Measurements from ENCODE around the gene NFS1. TPM values are rescaled to one million over a fixed set of nuclear protein-coding genes. Genes with fewer than 3 reads are reported as not detected.
A peak's percentile ranks its signal among the peaks of the same experiment; 100 is the strongest.

Gene NFS1
- total and polyA plus RNA-seq, 2 donors (not counting 1 experiment from before 2014, with no cell fraction given), result 29.0 to 30.6 TPM

DNA sequence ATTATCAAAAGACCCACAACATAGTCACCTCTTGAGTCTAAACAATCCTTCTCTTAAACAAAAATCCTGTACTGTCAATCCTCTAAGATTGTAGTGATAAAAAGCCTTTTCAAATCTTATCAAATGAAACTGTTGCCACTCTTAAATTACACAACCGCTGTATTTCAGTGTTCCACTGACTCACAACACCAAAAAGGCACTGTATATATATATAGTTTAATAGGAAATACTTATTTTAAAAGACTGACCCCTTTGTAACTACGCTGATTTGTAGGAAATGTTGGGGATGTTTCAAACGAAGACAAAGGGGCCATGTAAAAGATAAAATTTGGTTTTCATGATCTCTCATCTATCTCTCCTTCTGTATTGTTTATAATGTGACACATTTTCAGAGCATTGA lies 48.5 kb downstream of the NFS1 start:
- H3K4me3 ChIP-seq (ENCODE audit: control extremely low read depth in 1 of 5, extremely low read depth in 1 of 5, insufficient read depth in 1 of 5, low read depth in 2 of 5, low read length in 4 of 5), result no peak overlapping the region
- H3K79me2 ChIP-seq (ENCODE audit: control insufficient read depth, insufficient read depth, low read length), result peaks cover 96% of the 10 kb centered on the region
- no peak overlapping the region for H3K27ac Mint-ChIP-seq
- peak overlapping the region in 1 of 2 donors; percentile 34 for H3K27ac ChIP-seq (ENCODE audit: low read length in 2 of 2)
- no peaks in the 10 kb centered on the region for H3K9me3 ChIP-seq (ENCODE audit: control extremely low read depth in 1 of 3, control insufficient read depth in 2 of 3, insufficient read depth in 1 of 3, low read length in 2 of 3)
- H3K27me3 ChIP-seq (replicated peaks in 1 of 4; ENCODE audit: control extremely low read depth in 1 of 4, control insufficient read depth in 3 of 4, insufficient read depth in 4 of 4, low read length in 3 of 4), result no peaks in the 10 kb centered on the region
- peaks cover 66% of the 10 kb centered on the region for H4K20me1 ChIP-seq (ENCODE audit: control insufficient read depth, insufficient read depth, low read length, poor library complexity, severe bottlenecking)
- H3K4me1 Mint-ChIP-seq, result peaks cover 35% of the 10 kb centered on the region
- intact Hi-C loops (cut with micrococcal nuclease), result no loop called here
- DNase-seq, result no peak
- no peak overlapping the region for H3K9ac ChIP-seq (ENCODE audit: low read length)
- no peak overlapping the region for H2AFZ ChIP-seq (ENCODE audit: insufficient read depth, low read depth, low read length, poor library complexity, severe bottlenecking)
- ATAC-seq (ENCODE audit: low read depth), result no peak
- H3K27me3 Mint-ChIP-seq, result no peaks in the 10 kb centered on the region
- H3K9me3 Mint-ChIP-seq (ENCODE audit: insufficient read depth), result no peaks in the 10 kb centered on the region
- CTCF ChIA-PET, result no interaction called here
- H3K4me2 ChIP-seq (replicated peaks; ENCODE audit: low read depth, low read length, poor library complexity, severe bottlenecking), result no peak overlapping the region
- H3K4me3 Mint-ChIP-seq, result no peak overlapping the region
- peaks cover 0 to 53% of the 10 kb centered on the region in 2 experiments for H3K36me3 ChIP-seq (replicated peaks in 1 of 2; ENCODE audit: control extremely low read depth in 1 of 2, control insufficient read depth in 1 of 2, extremely low read depth in 1 of 2, insufficient read depth in 2 of 2, low read length in 1 of 2)
- POLR2A ChIA-PET, result no interaction called here
- H3K4me1 ChIP-seq (ENCODE audit: control insufficient read depth in 2 of 2, insufficient read depth in 2 of 2, low read length in 2 of 2), result no peaks in the 10 kb centered on the region
- no CpG with 5 or more reads among the region's 3 CpGs for WGBS (ENCODE audit: insufficient coverage)
- TF ChIP-seq, protein P1, sequence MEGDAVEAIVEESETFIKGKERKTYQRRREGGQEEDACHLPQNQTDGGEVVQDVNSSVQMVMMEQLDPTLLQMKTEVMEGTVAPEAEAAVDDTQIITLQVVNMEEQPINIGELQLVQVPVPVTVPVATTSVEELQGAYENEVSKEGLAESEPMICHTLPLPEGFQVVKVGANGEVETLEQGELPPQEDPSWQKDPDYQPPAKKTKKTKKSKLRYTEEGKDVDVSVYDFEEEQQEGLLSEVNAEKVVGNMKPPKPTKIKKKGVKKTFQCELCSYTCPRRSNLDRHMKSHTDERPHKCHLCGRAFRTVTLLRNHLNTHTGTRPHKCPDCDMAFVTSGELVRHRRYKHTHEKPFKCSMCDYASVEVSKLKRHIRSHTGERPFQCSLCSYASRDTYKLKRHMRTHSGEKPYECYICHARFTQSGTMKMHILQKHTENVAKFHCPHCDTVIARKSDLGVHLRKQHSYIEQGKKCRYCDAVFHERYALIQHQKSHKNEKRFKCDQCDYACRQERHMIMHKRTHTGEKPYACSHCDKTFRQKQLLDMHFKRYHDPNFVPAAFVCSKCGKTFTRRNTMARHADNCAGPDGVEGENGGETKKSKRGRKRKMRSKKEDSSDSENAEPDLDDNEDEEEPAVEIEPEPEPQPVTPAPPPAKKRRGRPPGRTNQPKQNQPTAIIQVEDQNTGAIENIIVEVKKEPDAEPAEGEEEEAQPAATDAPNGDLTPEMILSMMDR (IDR thresholded peaks at IDR 0.05), result no peak
- TF ChIP-seq EZH2 (IDR thresholded peaks at IDR 0.05; ENCODE audit: borderline replicate concordance, insufficient read depth, low read depth, low read length, poor library complexity, severe bottlenecking), result no peak

DNA sequence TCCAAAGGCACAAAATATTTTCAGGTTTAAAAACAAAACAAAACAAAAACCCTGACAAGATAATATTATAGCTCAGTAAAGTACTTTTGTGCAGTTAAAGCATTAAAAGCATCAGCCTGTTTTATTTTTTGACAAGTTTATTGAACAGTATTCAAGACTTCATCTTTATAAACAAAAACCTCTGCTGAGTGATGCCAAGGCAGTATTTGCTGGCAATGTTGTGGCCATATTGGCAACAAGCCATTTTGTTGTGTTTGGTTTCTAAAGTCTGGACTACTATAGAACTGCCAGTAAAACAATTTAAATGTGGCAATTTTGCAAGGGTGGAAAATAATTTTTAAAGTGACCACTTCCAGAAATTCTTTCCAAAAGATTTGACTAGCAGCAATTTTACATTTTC lies 50.3 kb downstream of the NFS1 start:
- H3K4me3 Mint-ChIP-seq, result no peak overlapping the region
- Histone ChIP-seq H3K79me2 (ENCODE audit: control insufficient read depth, insufficient read depth, low read length) (peaks cover 95% of the 10 kb centered on the region), H2AFZ (ENCODE audit: insufficient read depth, low read depth, low read length, poor library complexity, severe bottlenecking) (no peak overlapping the region), H3K9ac (ENCODE audit: low read length) (no peak overlapping the region), H3K4me1 (ENCODE audit: control insufficient read depth in 2 of 2, insufficient read depth in 2 of 2, low read length in 2 of 2) (no peaks in the 10 kb centered on the region), H3K4me3 (ENCODE audit: control extremely low read depth in 1 of 5, extremely low read depth in 1 of 5, insufficient read depth in 1 of 5, low read depth in 2 of 5, low read length in 4 of 5) (no peak overlapping the region), H3K4me2 (replicated peaks; ENCODE audit: low read depth, low read length, poor library complexity, severe bottlenecking) (no peak overlapping the region), H3K9me3 (ENCODE audit: control extremely low read depth in 1 of 3, control insufficient read depth in 2 of 3, insufficient read depth in 1 of 3, low read length in 2 of 3) (no peaks in the 10 kb centered on the region), H4K20me1 (ENCODE audit: control insufficient read depth, insufficient read depth, low read length, poor library complexity, severe bottlenecking) (peaks cover 67% of the 10 kb centered on the region), H3K27ac (ENCODE audit: low read length in 2 of 2) (peak overlapping the region in 1 of 2 donors; percentile 11), H3K36me3 (replicated peaks in 1 of 2; ENCODE audit: control extremely low read depth in 1 of 2, control insufficient read depth in 1 of 2, extremely low read depth in 1 of 2, insufficient read depth in 2 of 2, low read length in 1 of 2) (peaks cover 0 to 36% of the 10 kb centered on the region in 2 experiments), H3K27me3 (replicated peaks in 1 of 4; ENCODE audit: control extremely low read depth in 1 of 4, control insufficient read depth in 3 of 4, insufficient read depth in 4 of 4, low read length in 3 of 4) (no peaks in the 10 kb centered on the region)
- CTCF ChIA-PET, result interaction anchor here (1.6 kb wide), 1 partner anchor 8 kb away, joined by 3 read pairs; no protein-coding TSS in a partner anchor
- H3K27me3 Mint-ChIP-seq, result no peaks in the 10 kb centered on the region
- peaks cover 49% of the 10 kb centered on the region for H3K4me1 Mint-ChIP-seq
- no peaks in the 10 kb centered on the region for H3K9me3 Mint-ChIP-seq (ENCODE audit: insufficient read depth)
- TF ChIP-seq, protein P1 (IDR thresholded peaks at IDR 0.05), result no peak
- no peak for TF ChIP-seq EZH2 (IDR thresholded peaks at IDR 0.05; ENCODE audit: borderline replicate concordance, insufficient read depth, low read depth, low read length, poor library complexity, severe bottlenecking)
- intact Hi-C loops (cut with micrococcal nuclease), result no loop called here
- POLR2A ChIA-PET, result no interaction called here
- DNase-seq, result no peak
- H3K27ac Mint-ChIP-seq, result peak overlapping the region; percentile 53
- no peak for ATAC-seq (ENCODE audit: low read depth)
